CD4-positive, alpha-beta memory T cell (primary cell): Measurements from ENCODE around the gene IGSF9. TPM values are rescaled to one million over a fixed set of nuclear protein-coding genes. Genes with fewer than 3 reads are reported as not detected.
A peak's percentile ranks its signal among the peaks of the same experiment; 100 is the strongest.

Source experiments
- CTCF ChIA-PET: fragments of 350-600 bp; sonication (Branson Sonifier 250); formaldehyde crosslinking; loops from one replicate; lab custom pipeline; 2021; ENCODE audit warnings: inconsistent platforms; ENCODE audit not compliant: partially characterized antibody; lab: Charles Lee
- POLR2A ChIA-PET: fragments of 350-600 bp; sonication (Branson Sonifier 250); formaldehyde crosslinking; loops from one replicate; lab custom pipeline; 2021; ENCODE audit not compliant: partially characterized antibody; lab: Charles Lee
- DNase-seq, 5 donors: peaks; one replicate each; pipeline versions ENCODE4 v3.0.0 to v3.0.0-alpha.2; 2020 to 2022; ENCODE audit warnings: mixed read lengths in 1 of 5
- H3K27ac ChIP-seq: one replicate; pipeline ENCODE4 v1.7.0; 2013; ENCODE audit warnings: low read depth, low read length
- H3K27me3 ChIP-seq: 2 replicates; pipeline ENCODE4 v1.7.0; 2013; ENCODE audit warnings: mild to moderate bottlenecking, low read length, moderate library complexity; ENCODE audit not compliant: insufficient read depth
- H3K36me3 ChIP-seq: 2 replicates; pipeline ENCODE4 v1.7.0; 2013; ENCODE audit warnings: mild to moderate bottlenecking, low read length, moderate library complexity; ENCODE audit not compliant: insufficient read depth
- H3K4me1 ChIP-seq: 2 replicates; pipeline ENCODE4 v1.7.0; 2013; ENCODE audit warnings: mild to moderate bottlenecking, low read length, moderate library complexity; ENCODE audit not compliant: insufficient read depth
- H3K4me3 ChIP-seq, 2 donors: one replicate each; pipeline ENCODE4 v1.7.0; 2013; ENCODE audit warnings: low read length in 2 of 2, mild to moderate bottlenecking in 1 of 2
- H3K9me3 ChIP-seq, 2 donors: one replicate each; pipeline ENCODE4 v1.7.0; 2013; ENCODE audit warnings: low read length in 2 of 2, control low read depth in 1 of 2; ENCODE audit not compliant: control insufficient read depth in 1 of 2
- H3K27ac Mint-ChIP-seq, 7 donors: one replicate each; pipeline ENCODE4 v1.8.0; 2020 to 2021; ENCODE audit warnings: mixed read lengths in 7 of 7, mild to moderate bottlenecking in 6 of 7, inconsistent platforms in 3 of 7, moderate library complexity in 3 of 7
- H3K27me3 Mint-ChIP-seq, 2 donors: one replicate each; pipeline ENCODE4 v1.8.0; 2020 to 2021; ENCODE audit warnings: mixed read lengths in 2 of 2
- H3K36me3 Mint-ChIP-seq, 2 donors: one replicate each; pipeline ENCODE4 v1.8.0; 2020 to 2021; ENCODE audit warnings: mixed read lengths in 2 of 2, inconsistent platforms in 1 of 2, mild to moderate bottlenecking in 1 of 2
- H3K4me1 Mint-ChIP-seq, 4 donors: one replicate each; pipeline ENCODE4 v1.8.0; 2020 to 2021; ENCODE audit warnings: mixed read lengths in 4 of 4, mild to moderate bottlenecking in 1 of 4
- H3K4me3 Mint-ChIP-seq, 8 donors: one replicate each; pipeline ENCODE4 v1.8.0; 2020 to 2021; ENCODE audit warnings: mixed read lengths in 8 of 8, mild to moderate bottlenecking in 7 of 8, moderate library complexity in 6 of 8, inconsistent platforms in 3 of 8
- H3K9me3 Mint-ChIP-seq, 8 donors: one replicate each; pipeline ENCODE4 v1.8.0; 2020 to 2021; ENCODE audit warnings: mixed read lengths in 8 of 8, mild to moderate bottlenecking in 5 of 8, inconsistent platforms in 3 of 8, moderate library complexity in 1 of 8
- intact Hi-C: fragments of 100-400 bp; cut with micrococcal nuclease; formaldehyde crosslinking; loops from one replicate; pipeline ENCODE4 v1.15.1; 2023
- polyA plus RNA-seq, 2 donors: library from polyadenylated mRNA; unstranded; fragments of 300-500 nt; fragmentation: Illumina TruSeq; gene quantifications; one replicate each; pipeline ENCODE4 v1.2.3, GENCODE V29; 2021
- total RNA-seq, 2 experiments: library from RNA; stranded (reverse); gene quantifications; one replicate each; pipeline ENCODE4 v1.2.3, GENCODE V29; 2021

Gene IGSF9
- total and polyA plus RNA-seq, 4 experiments from 2014 or later: not detected

- no peak overlapping the region for H3K27ac ChIP-seq
- Mint-ChIP-seq H3K4me3 (no peak overlapping the region), H3K27me3 (no peaks in the 10 kb centered on the region), H3K36me3 (no peaks in the 10 kb centered on the region), H3K27ac (peak overlapping the region in 2 of 7 donors; percentile 10 to 19), H3K4me1 (peaks cover 13 to 22% (median 17%) of the 10 kb centered on the region in 4 donors), H3K9me3 (no peaks in the 10 kb centered on the region)
- DNase-seq: no peak
- no peaks in the 10 kb centered on the region for H3K36me3 ChIP-seq
- H3K27me3 ChIP-seq: no peaks in the 10 kb centered on the region
- POLR2A ChIA-PET: interaction anchor here (0.6 to 5.3 kb wide), 5 partner anchors 34 to 545 kb away, joined by 3 to 62 read pairs (median 4); partner anchors contain the start of genes FCRL6, SLAMF8 and TAGLN2
- no peaks in the 10 kb centered on the region for H3K9me3 ChIP-seq
- intact Hi-C loops: no loop called here
- CTCF ChIA-PET: interaction anchor here (1.0 to 13.8 kb wide), 11 partner anchors 16 to 757 kb away, joined by 3 to 571 read pairs (median 17); partner anchors contain the start of genes DUSP23, FCRL6 and TAGLN2
- H3K4me3 ChIP-seq: no peak overlapping the region
- peaks cover 17% of the 10 kb centered on the region for H3K4me1 ChIP-seq
These were observed 56.2 kb downstream of the IGSF9 start for GRCh38 chr1:159889202-159889601.

DNA sequence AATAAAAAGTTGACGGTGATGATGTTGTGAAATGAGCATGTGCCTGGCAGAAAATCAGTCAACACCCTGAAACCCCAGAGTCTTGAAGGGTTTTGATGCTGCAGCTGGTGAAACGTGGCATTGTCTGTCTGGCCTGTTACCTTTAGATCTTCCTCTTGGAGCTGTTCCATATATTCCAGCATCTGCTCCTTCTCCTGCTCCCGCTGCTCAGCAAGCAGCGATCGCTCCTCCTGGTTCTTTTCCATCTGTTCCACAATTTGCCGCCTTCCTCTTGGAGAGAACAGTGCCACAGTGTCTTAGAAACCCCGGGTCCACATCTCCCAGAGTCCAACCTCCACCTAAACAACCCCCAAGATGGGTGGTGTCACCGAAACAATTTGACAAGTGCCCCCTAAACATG lies 61.1 kb downstream of the IGSF9 start:
- intact Hi-C loops: no loop called here
- Histone ChIP-seq H3K27ac (no peak overlapping the region), H3K9me3 (no peaks in the 10 kb centered on the region), H3K27me3 (no peaks in the 10 kb centered on the region), H3K4me1 (peaks cover 16% of the 10 kb centered on the region), H3K4me3 (no peak overlapping the region), H3K36me3 (no peaks in the 10 kb centered on the region)
- ChIA-PET POLR2A (no interaction called here), CTCF (interaction anchor here (13.8 kb wide), 1 partner anchor 85 kb away, joined by 571 read pairs; the partner anchor contains the start of gene FCRL6)
- H3K27me3 Mint-ChIP-seq: no peaks in the 10 kb centered on the region
- H3K4me3 Mint-ChIP-seq: no peak overlapping the region
- DNase-seq: no peak
- no peaks in the 10 kb centered on the region for H3K9me3 Mint-ChIP-seq
- no peak overlapping the region for H3K27ac Mint-ChIP-seq
- peaks cover 2 to 4% (median 3%) of the 10 kb centered on the region in 4 donors for H3K4me1 Mint-ChIP-seq
- H3K36me3 Mint-ChIP-seq: no peaks in the 10 kb centered on the region

DNA sequence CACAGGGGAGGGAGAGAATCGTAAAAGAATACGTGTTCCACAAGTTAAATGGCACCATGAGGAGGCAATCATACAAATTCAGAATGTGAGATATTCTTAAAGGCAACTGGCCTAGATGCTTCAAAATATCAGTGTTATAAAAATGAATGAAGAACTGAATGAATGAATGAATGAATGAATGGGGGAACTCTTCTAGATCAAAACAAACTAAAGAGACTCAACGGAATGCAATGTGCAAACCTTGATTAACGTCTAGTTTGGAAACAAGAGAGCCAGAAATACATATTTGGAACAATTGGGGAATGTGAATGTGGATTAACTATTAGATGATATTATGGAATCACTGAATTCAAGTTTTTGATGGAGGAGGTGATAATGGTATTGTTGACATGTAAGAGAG lies 62.3 kb downstream of the IGSF9 start:
- H3K4me3 Mint-ChIP-seq: no peak overlapping the region
- Histone ChIP-seq H3K36me3 (no peaks in the 10 kb centered on the region), H3K9me3 (no peaks in the 10 kb centered on the region), H3K27me3 (no peaks in the 10 kb centered on the region), H3K4me1 (peaks cover 16% of the 10 kb centered on the region), H3K27ac (no peak overlapping the region), H3K4me3 (no peak overlapping the region)
- no peaks in the 10 kb centered on the region for H3K4me1 Mint-ChIP-seq
- no peaks in the 10 kb centered on the region for H3K9me3 Mint-ChIP-seq
- no peak overlapping the region for H3K27ac Mint-ChIP-seq
- intact Hi-C loops: no loop called here
- POLR2A ChIA-PET: no interaction called here
- no peak for DNase-seq
- CTCF ChIA-PET: no interaction called here
- no peaks in the 10 kb centered on the region for H3K27me3 Mint-ChIP-seq
- no peaks in the 10 kb centered on the region for H3K36me3 Mint-ChIP-seq

DNA sequence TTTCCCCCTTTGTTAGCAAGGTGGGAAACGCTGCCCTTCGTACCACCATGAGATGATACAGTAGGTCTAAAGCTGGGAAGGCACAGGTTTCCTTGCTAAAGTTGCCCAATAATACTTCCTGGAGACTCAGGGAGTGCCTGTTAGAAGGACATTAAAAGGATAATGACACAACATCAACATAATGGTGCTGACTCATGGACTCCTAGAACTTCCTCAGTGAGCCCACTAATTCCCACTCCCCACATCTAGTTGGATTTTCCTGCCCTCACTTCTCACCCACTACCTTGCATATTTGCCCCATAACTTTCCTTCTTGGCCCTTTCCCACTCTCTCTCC lies 62.9 kb downstream of the IGSF9 start:
- Mint-ChIP-seq H3K9me3 (no peaks in the 10 kb centered on the region), H3K4me1 (no peaks in the 10 kb centered on the region), H3K36me3 (no peaks in the 10 kb centered on the region), H3K4me3 (no peak overlapping the region), H3K27me3 (no peaks in the 10 kb centered on the region), H3K27ac (no peak overlapping the region)
- H3K4me3 ChIP-seq: no peak overlapping the region
- H3K36me3 ChIP-seq: no peaks in the 10 kb centered on the region
- POLR2A ChIA-PET: no interaction called here
- CTCF ChIA-PET: interaction anchor here (1.1 kb wide), 2 partner anchors 8 to 126 kb away, joined by 3 to 6 read pairs; no protein-coding TSS in a partner anchor
- no peak overlapping the region for H3K27ac ChIP-seq
- DNase-seq: no peak
- H3K4me1 ChIP-seq: peaks cover 16% of the 10 kb centered on the region
- no peaks in the 10 kb centered on the region for H3K27me3 ChIP-seq
- no peaks in the 10 kb centered on the region for H3K9me3 ChIP-seq
- intact Hi-C loops: no loop called here

DNA sequence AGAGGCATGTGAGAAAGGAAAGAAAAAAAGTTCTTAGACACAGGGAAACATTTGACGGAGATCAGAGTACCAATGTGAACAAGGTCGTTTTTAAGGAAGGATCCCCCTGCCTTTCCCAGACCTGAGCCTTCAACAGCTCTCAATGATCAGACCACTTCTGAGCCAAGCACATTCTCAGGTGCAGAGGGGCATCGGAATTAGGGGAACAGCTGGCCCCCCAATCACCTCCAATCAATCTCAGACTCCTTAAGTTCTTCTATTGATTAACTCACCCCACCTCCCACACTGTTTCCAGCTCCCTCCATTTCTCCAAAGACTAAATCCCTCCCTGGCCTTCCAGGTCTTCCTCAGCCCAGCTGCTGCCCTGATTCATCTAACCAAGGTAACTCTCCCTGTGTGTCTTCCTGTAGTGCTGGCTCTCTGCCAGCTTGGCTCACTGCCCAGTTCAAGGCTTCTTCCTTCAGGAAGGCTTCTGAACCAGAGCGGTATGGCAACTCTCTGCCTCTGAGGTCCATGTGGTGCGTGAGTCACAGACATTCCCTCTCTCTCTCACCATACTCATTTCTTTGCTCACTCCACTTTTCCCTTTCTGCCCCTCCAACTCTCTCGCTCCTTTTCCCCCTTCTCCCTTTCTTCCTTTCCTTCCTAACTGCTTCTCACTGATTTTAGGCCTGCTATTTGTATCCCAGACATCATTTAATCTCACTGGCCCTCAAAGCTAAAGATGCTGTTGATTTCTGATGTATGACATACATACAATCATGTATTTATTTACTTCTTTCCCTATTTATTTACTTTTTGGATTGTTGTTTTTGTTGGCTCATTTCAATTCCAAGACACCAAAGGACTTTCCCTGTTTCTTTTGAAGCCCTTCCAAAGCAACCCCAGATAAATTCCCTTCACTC lies 63.5 kb downstream of the IGSF9 start:
- Histone ChIP-seq H3K9me3 (no peaks in the 10 kb centered on the region), H3K27me3 (no peaks in the 10 kb centered on the region), H3K36me3 (no peaks in the 10 kb centered on the region), H3K27ac (no peak overlapping the region), H3K4me1 (peaks cover 16% of the 10 kb centered on the region), H3K4me3 (no peak overlapping the region)
- Mint-ChIP-seq H3K4me3 (no peak overlapping the region), H3K36me3 (no peaks in the 10 kb centered on the region), H3K27ac (no peak overlapping the region), H3K27me3 (no peaks in the 10 kb centered on the region), H3K4me1 (no peaks in the 10 kb centered on the region), H3K9me3 (no peaks in the 10 kb centered on the region)
- peak; percentile 35 to 60 (median 38) for DNase-seq
- ChIA-PET CTCF (interaction anchor here (1.1 to 4.7 kb wide), 3 partner anchors 9 to 126 kb away, joined by 3 to 20 read pairs (median 6); no protein-coding TSS in a partner anchor), POLR2A (no interaction called here)
- intact Hi-C loops: no loop called here

DNA sequence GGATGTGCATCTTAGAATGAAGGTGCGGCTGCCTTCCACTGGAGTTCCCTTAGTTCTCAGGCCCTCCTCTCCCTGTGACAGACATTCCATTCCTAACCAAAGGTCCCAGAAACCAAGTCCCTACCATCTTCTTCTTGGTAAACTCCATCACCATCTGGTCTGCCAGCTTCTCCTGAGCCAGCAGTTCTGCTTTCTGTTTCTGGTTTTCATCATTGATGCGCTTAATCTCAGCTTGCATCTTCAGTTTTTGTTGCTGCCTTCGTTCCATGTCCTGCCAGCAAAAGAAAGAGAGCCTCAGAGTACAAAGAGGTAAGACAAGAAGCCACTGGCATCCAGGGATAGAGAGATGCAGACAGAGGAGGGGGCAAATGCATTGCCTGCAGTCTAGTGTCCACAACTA lies 65.0 kb downstream of the IGSF9 start:
- CTCF ChIA-PET: interaction anchor here (2.7 to 4.7 kb wide), 2 partner anchors 82 to 127 kb away, joined by 6 to 20 read pairs; no protein-coding TSS in a partner anchor
- peaks cover 16% of the 10 kb centered on the region for H3K4me1 ChIP-seq
- H3K36me3 ChIP-seq: no peaks in the 10 kb centered on the region
- no peaks in the 10 kb centered on the region for H3K9me3 Mint-ChIP-seq
- no peaks in the 10 kb centered on the region for H3K27me3 ChIP-seq
- no peak for DNase-seq
- POLR2A ChIA-PET: no interaction called here
- H3K4me3 ChIP-seq: no peak overlapping the region
- H3K27ac ChIP-seq: no peak overlapping the region
- no peak overlapping the region for H3K4me3 Mint-ChIP-seq
- H3K27me3 Mint-ChIP-seq: no peaks in the 10 kb centered on the region
- H3K4me1 Mint-ChIP-seq: no peaks in the 10 kb centered on the region
- H3K27ac Mint-ChIP-seq: no peak overlapping the region
- no peaks in the 10 kb centered on the region for H3K9me3 ChIP-seq
- H3K36me3 Mint-ChIP-seq: no peaks in the 10 kb centered on the region
- intact Hi-C loops: no loop called here

DNA sequence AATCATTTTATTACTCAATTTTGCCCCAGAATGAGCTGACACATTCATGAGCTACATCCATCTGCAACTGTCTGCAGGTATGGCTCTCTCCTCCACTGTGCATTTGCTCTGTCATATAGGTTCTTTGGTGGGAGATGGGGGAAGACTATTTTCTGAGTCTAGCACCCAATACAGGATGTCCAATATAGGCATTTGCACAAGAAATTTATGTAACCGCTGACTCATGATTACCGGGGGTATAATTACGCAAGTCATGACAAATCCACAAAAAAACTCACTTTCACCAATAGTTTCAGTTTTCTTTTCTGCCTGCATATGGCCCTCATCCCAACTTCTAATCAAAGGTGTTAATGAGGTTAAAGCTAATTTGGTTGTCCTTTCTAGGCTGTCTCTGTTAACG lies 65.4 kb downstream of the IGSF9 start:
- H3K4me3 ChIP-seq: no peak overlapping the region
- no peaks in the 10 kb centered on the region for H3K36me3 ChIP-seq
- H3K27me3 Mint-ChIP-seq: no peaks in the 10 kb centered on the region
- ChIA-PET CTCF (interaction anchor here (0.6 to 4.7 kb wide), 3 partner anchors 81 to 128 kb away, joined by 3 to 20 read pairs (median 6); no protein-coding TSS in a partner anchor), POLR2A (no interaction called here)
- H3K4me3 Mint-ChIP-seq: no peak overlapping the region
- no peaks in the 10 kb centered on the region for H3K27me3 ChIP-seq
- no peaks in the 10 kb centered on the region for H3K9me3 ChIP-seq
- no peak for DNase-seq
- H3K36me3 Mint-ChIP-seq: no peaks in the 10 kb centered on the region
- H3K9me3 Mint-ChIP-seq: no peaks in the 10 kb centered on the region
- no peak overlapping the region for H3K27ac Mint-ChIP-seq
- no peak overlapping the region for H3K27ac ChIP-seq
- no peaks in the 10 kb centered on the region for H3K4me1 Mint-ChIP-seq
- H3K4me1 ChIP-seq: peaks cover 16% of the 10 kb centered on the region
- intact Hi-C loops: no loop called here
